HG03095 (cell line): Measurements from ENCODE around the gene CDH18.

Source experiments
- ATAC-seq: cut with Tn5 transposase; IDR thresholded peaks from one replicate; pipeline ENCODE4 v1.9.1; 2021; ENCODE audit warnings: moderate library complexity; ENCODE audit not compliant: unreplicated experiment

CDH18 gene

DNA sequence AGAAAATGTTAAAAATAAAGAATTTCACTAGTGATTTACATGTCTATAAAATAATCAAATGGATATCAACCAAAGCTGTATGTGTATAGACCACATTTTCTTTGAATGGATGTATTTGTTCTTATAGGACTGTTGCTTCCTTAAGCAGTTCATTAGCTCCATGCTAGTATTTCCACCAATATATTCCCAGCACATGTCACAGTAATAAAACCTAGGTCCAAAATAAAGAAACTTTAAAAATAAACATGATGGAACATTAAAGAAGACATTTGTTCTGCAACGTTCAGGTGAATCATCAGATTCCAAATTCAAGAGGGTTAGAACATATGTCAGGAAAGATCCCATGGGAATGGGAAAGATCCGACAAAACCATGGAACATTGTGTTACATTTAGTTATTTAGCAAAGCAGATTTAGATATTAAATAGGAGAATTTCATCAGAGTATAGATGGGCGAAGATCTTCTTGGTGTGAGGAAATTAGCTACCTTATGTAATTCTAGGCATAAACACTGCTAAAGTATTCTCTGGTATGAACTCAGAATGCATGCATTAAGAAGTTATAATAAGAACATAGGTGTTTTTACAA is 490.7 kb downstream of the CDH18 start:
- ATAC-seq = no peak

DNA sequence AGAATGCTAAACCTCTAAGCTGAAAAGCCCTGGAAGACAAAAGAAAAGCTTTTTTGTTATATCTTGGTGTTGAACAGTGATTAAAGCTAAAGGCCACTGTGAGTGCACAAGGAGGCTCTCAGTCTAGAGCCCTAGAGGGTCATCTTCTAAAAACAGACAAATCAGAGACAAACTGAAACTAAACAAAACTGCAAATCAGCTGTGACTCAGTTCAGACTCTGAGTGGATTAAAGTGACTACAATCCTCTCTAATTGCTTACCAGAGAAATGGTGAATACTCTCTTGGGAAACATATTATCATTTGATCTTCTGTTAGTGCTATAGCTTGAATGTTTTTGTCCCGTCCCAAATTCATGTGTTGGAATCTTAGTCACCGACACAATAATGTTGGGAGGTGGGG is 491.9 kb downstream of the CDH18 start:
- ATAC-seq = no peak

DNA sequence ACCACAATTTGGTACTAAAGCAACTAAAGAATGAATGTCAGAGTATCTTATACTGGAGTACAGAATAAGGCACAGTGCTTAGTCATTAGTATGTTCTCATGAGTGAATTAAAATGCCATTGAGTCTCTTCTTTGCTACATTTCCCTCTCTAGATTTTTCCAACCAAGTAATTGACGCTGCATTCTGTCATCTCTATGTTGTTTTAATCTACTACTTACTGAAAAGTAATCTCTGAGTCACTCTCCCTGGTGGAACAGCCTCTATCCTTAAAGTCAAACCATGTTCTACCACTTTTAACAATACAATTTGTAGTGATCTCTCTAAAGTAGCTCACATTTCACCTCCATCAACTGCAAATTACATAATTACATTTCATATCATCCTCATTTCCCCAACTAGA is 495.1 kb downstream of the CDH18 start:
- ATAC-seq = no peak

DNA sequence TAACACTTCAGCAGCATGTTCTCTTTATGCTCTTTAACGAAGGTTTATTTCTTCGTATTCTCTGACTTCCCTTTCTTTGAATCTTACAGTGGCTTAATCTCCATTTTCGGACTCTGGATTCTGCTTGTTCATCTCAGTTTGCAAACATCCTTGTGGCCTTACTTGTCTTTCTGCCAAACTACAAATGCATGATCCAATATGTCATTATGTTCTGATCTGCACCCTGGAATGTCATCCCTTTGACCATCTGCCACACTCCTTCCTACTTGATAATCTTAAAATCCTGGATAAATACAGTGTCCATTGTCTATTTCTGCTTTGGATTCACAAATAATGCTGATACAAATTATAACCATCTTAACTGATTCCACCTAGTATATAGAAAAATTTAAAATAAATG is 499.2 kb downstream of the CDH18 start:
- ATAC-seq = no peak

DNA sequence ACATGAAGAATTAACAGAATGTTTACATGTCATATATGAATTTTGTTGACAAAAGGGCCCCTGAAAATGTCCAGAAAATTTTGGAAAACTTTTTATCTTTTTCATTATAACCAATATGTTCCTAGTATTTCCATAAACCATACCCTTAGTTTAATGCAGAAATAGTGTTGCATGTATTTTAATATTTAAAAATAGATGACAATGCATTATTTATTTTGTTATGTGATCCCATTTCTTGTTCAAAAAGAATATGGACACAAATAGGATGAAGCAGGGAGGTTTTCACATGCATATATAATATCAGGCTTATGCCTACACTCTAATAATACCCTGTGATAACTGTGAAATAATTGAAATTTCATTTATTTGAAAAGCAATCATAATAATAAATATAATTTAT is 500.5 kb downstream of the CDH18 start:
- ATAC-seq = no peak

DNA sequence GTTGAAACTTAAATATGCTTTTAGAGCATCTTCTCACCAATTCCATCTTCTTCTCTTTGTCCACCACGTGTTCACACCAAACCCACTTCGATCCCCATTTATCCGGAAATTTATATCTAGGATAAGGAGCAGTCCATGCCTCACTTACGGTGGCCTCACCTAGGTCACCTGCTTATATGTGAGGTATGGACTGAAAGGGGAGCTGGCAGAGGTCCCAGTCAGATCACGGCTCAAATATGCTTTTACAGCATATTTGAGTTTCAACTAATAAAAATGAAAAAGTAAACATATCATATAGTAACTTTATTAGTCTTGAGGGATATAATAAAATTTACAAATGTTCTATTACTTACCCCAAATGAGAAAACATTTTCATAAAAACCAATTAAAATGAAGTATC is 508.4 kb downstream of the CDH18 start:
- no peak for ATAC-seq

DNA sequence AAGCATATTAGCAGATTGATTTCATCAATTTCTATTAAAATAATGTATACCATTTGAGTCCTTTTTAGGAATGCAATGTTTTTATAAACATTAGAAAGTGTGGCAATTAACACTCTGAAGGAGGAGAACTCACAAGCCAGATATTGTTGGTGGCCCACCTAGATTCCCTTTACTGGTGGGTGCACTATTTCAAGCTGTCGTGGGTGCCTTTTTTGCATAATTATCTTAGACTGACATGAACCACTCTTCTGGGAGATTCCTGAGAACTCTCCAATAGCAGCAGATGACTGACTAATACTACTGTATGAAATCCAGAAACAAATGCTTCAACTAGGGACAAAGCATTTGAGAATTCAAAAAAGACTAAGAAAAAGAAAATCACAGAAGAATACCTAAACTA is 526.0 kb downstream of the CDH18 start:
- no peak for ATAC-seq

DNA sequence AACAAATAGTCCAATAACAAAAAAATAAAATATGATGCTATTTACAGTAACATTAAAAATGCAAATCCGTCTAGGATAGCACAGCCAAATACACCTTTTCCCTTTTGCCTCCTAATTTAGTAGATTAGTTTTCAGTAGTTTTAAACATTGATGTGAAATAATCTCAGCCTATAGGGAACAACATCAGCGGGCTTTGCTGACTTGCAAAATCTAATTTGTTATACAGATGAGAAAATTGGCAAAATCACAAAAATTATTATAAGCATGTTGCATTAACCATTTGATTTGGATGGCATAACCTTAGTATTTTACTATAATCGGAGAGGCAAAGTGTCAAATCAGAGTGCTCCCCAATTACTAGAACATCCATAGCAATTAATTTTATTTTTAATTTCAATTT is 563.5 kb downstream of the CDH18 start:
- ATAC-seq = no peak
